GM12878 (cell line): ENCODE measurements around the gene SLC37A1. TPM values are rescaled to one million over a fixed set of nuclear protein-coding genes. Genes with fewer than 3 reads are reported as not detected.

Experiments used
- ATAC-seq: fragments of 200-7000 bp; cut with Tn5 transposase; 3 replicates; pipeline ENCODE4 v1.9.1; 2020; ENCODE audit warnings: mild to moderate bottlenecking, moderate library complexity
- BruUV-seq: library from RNA; stranded (reverse); fragments of 400-500 nt; replicated peaks from 2 replicates; lab custom pipeline; 2021; lab: Mats Ljungman, UMichigan
- CTCF ChIA-PET: fragments of 300-600 bp; sonication (Branson Sonifier 250); formaldehyde crosslinking; extraction: SDS; loops from one replicate; lab custom pipeline; 2021; ENCODE audit warnings: inconsistent platforms; lab: Yijun Ruan, JAX
- POLR2A ChIA-PET: fragments of 350-600 bp; formaldehyde crosslinking; extraction: SDS; loops from one replicate; lab custom pipeline; 2021; ENCODE audit warnings: inconsistent platforms; lab: Charles Lee
- RAD21 ChIA-PET: fragments of 300-600 bp; sonication (Branson Sonifier 250); formaldehyde crosslinking; loops from one replicate; lab custom pipeline; 2023; ENCODE audit warnings: antibody characterized with exemption; ENCODE audit not compliant: unreplicated experiment; lab: Charles Lee
- SMC1A ChIA-PET: fragments of 300-600 bp; sonication (Branson Sonifier 250); formaldehyde crosslinking; loops from one replicate; lab custom pipeline; 2023; ENCODE audit not compliant: unreplicated experiment, uncharacterized antibody; lab: Charles Lee
- DNase-seq: peaks from one replicate; pipeline ENCODE4 v3.0.0-alpha.2; 2011; ENCODE audit warnings: low read depth, low spot score
- FAIRE-seq: peaks from 3 replicates; lab custom pipeline; 2011; peaks lifted over from hg19 to GRCh38; lab: Jason Lieb, UNC
- H2AFZ ChIP-seq: 2 replicates; pipeline ENCODE4 v1.6.0; 2011; ENCODE audit warnings: low read depth, low read length, control low read depth; ENCODE audit not compliant: control insufficient read depth
- H3K27ac ChIP-seq: 2 replicates; pipeline ENCODE4 v1.5.1; 2011; ENCODE audit warnings: control low read depth; ENCODE audit not compliant: control insufficient read depth, insufficient read depth
- H3K27me3 ChIP-seq, 2 experiments: replicated peaks in 1 of 2; 2 replicates each; pipeline versions ENCODE4 v1.6.0 to v1.6.1; 2011; ENCODE audit warnings: low read length in 1 of 2; ENCODE audit not compliant: control insufficient read depth in 2 of 2, insufficient read depth in 2 of 2
- H3K36me3 ChIP-seq, 2 experiments: 2 replicates each; pipeline ENCODE4 v1.5.1; 2011; ENCODE audit warnings: low read length in 1 of 2; ENCODE audit not compliant: control insufficient read depth in 2 of 2, insufficient read depth in 2 of 2
- H3K4me1 ChIP-seq: 2 replicates; pipeline ENCODE4 v1.6.1; 2011; ENCODE audit warnings: mild to moderate bottlenecking, low read length, moderate library complexity, mixed read lengths; ENCODE audit not compliant: control insufficient read depth, insufficient read depth
- H3K4me2 ChIP-seq: 2 replicates; pipeline ENCODE4 v1.6.0; 2011; ENCODE audit warnings: control low read depth; ENCODE audit not compliant: control insufficient read depth, insufficient read depth
- H3K4me3 ChIP-seq: fragments of 200-600 bp; sonication (generic); 2 replicates; pipeline ENCODE4 v1.5.1; 2016
- H3K79me2 ChIP-seq: 2 replicates; pipeline ENCODE4 v1.6.0; 2011; ENCODE audit warnings: low read length; ENCODE audit not compliant: control insufficient read depth, insufficient read depth
- H3K9ac ChIP-seq: 2 replicates; pipeline ENCODE4 v1.8.0; 2011; ENCODE audit warnings: low read length, control low read depth, mixed read lengths; ENCODE audit not compliant: control insufficient read depth, insufficient read depth
- H3K9me3 ChIP-seq: replicated peaks from 3 replicates; pipeline ENCODE4 v1.5.1; 2011; ENCODE audit warnings: mild to moderate bottlenecking, low read length; ENCODE audit not compliant: control insufficient read depth, insufficient read depth
- H4K20me1 ChIP-seq: 2 replicates; pipeline ENCODE4 v1.6.0; 2011; ENCODE audit not compliant: control insufficient read depth, insufficient read depth
- CREB1 ChIP-seq: IDR thresholded peaks from 2 replicates; pipeline ENCODE4 v1.6.1; 2012; ENCODE audit warnings: low read depth, mild to moderate bottlenecking, inconsistent platforms
- EZH2 ChIP-seq: IDR thresholded peaks from 2 replicates; pipeline ENCODE4 v1.6.1; 2012; ENCODE audit warnings: low read depth, mild to moderate bottlenecking, control low read depth, inconsistent platforms, low read length, borderline replicate concordance; ENCODE audit not compliant: control insufficient read depth
- JUNB ChIP-seq: IDR thresholded peaks from 2 replicates; pipeline ENCODE4 v1.6.1; 2016; ENCODE audit warnings: antibody characterized with exemption, mild to moderate bottlenecking
- NBN ChIP-seq: fragments of 450-650 bp; IDR thresholded peaks from 2 replicates; pipeline ENCODE4 v1.6.1; 2016
- PML ChIP-seq: IDR thresholded peaks from 2 replicates; pipeline ENCODE4 v1.6.1; 2012; ENCODE audit warnings: low read length, inconsistent platforms
- POU2F2 ChIP-seq: IDR thresholded peaks from 3 replicates; pipeline ENCODE4 v1.6.1; 2011; ENCODE audit warnings: low read depth, mild to moderate bottlenecking, low read length, borderline replicate concordance
- STAT1 ChIP-seq: fragments of 450-650 bp; conservative IDR thresholded peaks from 2 replicates; pipeline ENCODE4 v1.6.1; 2014; ENCODE audit warnings: antibody characterized with exemption, mild to moderate bottlenecking
- TCF3 ChIP-seq: IDR thresholded peaks from 2 replicates; pipeline ENCODE4 v1.6.1; 2012; ENCODE audit warnings: low read depth, mild to moderate bottlenecking, low read length, borderline replicate concordance; ENCODE audit not compliant: insufficient read depth
- ZZZ3 ChIP-seq: IDR thresholded peaks from 2 replicates; pipeline ENCODE4 v1.6.1; 2011; ENCODE audit warnings: low read depth; ENCODE audit not compliant: control insufficient read depth, insufficient read length
- WGBS: methylation state at CpG from one replicate; pipeline ENCODE4 v1.1.6; 2016; ENCODE audit warnings: low lambda C conversion rate; ENCODE audit not compliant: insufficient replicate concordance, insufficient coverage; ENCODE audit errors: missing lambda C conversion rate; 5-methylcytosine and 5-hydroxymethylcytosine counted together
- in situ Hi-C: fragments of 300-500 bp; cut with MboI; formaldehyde crosslinking; loops from 9 replicates; pipeline ENCODE4 v1.14.3; 2018; ENCODE audit warnings: mixed read lengths
- intact Hi-C: fragments of 100-400 bp; cut with micrococcal nuclease; formaldehyde crosslinking; loops from one replicate; pipeline ENCODE4 v1.14.2; 2022; ENCODE audit not compliant: unreplicated experiment
- polyA plus RNA-seq, 11 experiments: library from polyadenylated mRNA; depleted of rRNA in 4 of 11; unstranded in 6 of 11; stranded (reverse) in 5 of 11; fragments of >200 nt; fragmentation: Nextera tagmentation in 4 of 11; fragmentation: Illumina TruSeq in 1 of 11; extraction: Ambion mirVana in 4 of 11; extraction: Trizol in 1 of 11; gene quantifications; 1 replicate in 1 of 11; 2 replicates in 10 of 11; pipeline versions ENCODE4 v1.2.1 to v1.2.3, GENCODE V29; 2011 to 2016; ENCODE audit warnings: inconsistent platforms in 2 of 11, missing spikeins in 2 of 11, low read depth in 1 of 11
- total RNA-seq, 4 experiments: library from RNA; depleted of rRNA in 3 of 4; stranded (reverse); fragments of >200 nt in 3 of 4; fragmentation: Illumina TruSeq in 1 of 4; extraction: Trizol in 1 of 4; gene quantifications; 2 replicates each; pipeline versions ENCODE4 v1.2.1 to v1.2.3, GENCODE V29; 2013 to 2021
- TF ChIP-seq, protein P1 (sequence below): fragments of 450-650 bp; IDR thresholded peaks from 2 replicates; pipeline ENCODE4 v1.6.1; 2017; ENCODE audit warnings: mild to moderate bottlenecking, moderate library complexity

The SLC37A1 gene
- total and polyA plus RNA-seq, 10 of the 15 experiments (the other 5 are each of a cell fraction or from before 2014, with no cell fraction given) = 1.1 to 35.5 (median 24.4) TPM

DNA sequence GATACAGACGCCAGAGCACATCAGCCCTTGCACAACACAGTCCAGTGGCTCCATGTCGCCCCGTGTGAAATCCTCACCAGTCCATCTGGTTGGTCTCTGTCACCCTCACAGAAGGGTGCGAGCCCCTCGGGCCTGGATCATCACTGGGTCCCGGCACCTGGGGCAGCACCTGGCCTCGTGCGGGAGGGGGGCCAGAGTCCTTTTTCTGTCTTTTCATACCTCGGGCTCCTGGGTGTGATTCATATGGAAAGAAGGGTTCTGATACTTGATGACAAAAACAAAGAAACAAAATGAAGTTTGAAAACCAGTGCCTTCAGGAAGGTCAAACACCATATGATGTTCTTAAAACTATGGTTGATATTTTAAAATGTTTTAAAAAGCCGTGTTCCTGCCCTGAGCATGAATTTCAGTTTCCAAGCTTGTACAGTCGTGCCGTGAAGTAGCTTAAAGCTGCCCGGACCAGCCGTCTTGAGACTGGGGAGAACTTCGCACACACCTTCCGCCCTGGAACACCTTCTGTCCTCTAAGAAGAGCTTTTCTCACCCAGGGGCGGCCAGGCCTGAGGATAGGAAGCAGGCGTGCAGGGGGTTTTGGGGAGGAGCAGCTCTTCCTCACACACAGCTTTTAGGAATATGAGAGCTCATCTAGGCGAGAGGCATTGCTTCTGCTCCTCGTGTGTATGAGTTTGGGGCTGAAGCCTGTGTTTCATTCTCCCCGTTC is 35.2 kb downstream of the SLC37A1 start:
- Histone ChIP-seq H3K9ac (no peak overlapping the region), H3K4me1 (peaks cover 8% of the 10 kb centered on the region), H4K20me1 (no peaks in the 10 kb centered on the region), H3K36me3 (peaks cover 11 to 19% of the 10 kb centered on the region in 2 experiments), H3K27me3 (no peaks in the 10 kb centered on the region), H3K9me3 (no peaks in the 10 kb centered on the region), H2AFZ (no peak overlapping the region), H3K79me2 (no peaks in the 10 kb centered on the region), H3K4me2 (no peak overlapping the region), H3K27ac (no peak overlapping the region), H3K4me3 (no peak overlapping the region)
- no peak for DNase-seq
- ChIA-PET CTCF (interaction anchor here (1.2 kb wide), 2 partner anchors 10 kb away, joined by 3 to 4 read pairs; no protein-coding TSS in a partner anchor), RAD21 (interaction anchor here (1.2 kb wide), 1 partner anchor 12 kb away, joined by 3 read pairs; no protein-coding TSS in a partner anchor), POLR2A (interaction anchor here (0.5 to 1.6 kb wide), 2 partner anchors 10 to 305 kb away, joined by 3 to 5 read pairs; no protein-coding TSS in a partner anchor), SMC1A (interaction anchor here (1.0 to 2.0 kb wide), 2 partner anchors 12 to 13 kb away, joined by 3 to 7 read pairs; no protein-coding TSS in a partner anchor)
- peak; percentile 75 for TF ChIP-seq JUNB
- no peak for TF ChIP-seq NBN
- 0 out of 2 replicates have a peak, but pooled peaks have one; percentile 16 for TF ChIP-seq TCF3
- TF ChIP-seq STAT1 = no peak
- no peak for TF ChIP-seq CREB1
- no peak for TF ChIP-seq EZH2
- TF ChIP-seq POU2F2 = no peak
- no peak for TF ChIP-seq PML
- TF ChIP-seq, protein P1, sequence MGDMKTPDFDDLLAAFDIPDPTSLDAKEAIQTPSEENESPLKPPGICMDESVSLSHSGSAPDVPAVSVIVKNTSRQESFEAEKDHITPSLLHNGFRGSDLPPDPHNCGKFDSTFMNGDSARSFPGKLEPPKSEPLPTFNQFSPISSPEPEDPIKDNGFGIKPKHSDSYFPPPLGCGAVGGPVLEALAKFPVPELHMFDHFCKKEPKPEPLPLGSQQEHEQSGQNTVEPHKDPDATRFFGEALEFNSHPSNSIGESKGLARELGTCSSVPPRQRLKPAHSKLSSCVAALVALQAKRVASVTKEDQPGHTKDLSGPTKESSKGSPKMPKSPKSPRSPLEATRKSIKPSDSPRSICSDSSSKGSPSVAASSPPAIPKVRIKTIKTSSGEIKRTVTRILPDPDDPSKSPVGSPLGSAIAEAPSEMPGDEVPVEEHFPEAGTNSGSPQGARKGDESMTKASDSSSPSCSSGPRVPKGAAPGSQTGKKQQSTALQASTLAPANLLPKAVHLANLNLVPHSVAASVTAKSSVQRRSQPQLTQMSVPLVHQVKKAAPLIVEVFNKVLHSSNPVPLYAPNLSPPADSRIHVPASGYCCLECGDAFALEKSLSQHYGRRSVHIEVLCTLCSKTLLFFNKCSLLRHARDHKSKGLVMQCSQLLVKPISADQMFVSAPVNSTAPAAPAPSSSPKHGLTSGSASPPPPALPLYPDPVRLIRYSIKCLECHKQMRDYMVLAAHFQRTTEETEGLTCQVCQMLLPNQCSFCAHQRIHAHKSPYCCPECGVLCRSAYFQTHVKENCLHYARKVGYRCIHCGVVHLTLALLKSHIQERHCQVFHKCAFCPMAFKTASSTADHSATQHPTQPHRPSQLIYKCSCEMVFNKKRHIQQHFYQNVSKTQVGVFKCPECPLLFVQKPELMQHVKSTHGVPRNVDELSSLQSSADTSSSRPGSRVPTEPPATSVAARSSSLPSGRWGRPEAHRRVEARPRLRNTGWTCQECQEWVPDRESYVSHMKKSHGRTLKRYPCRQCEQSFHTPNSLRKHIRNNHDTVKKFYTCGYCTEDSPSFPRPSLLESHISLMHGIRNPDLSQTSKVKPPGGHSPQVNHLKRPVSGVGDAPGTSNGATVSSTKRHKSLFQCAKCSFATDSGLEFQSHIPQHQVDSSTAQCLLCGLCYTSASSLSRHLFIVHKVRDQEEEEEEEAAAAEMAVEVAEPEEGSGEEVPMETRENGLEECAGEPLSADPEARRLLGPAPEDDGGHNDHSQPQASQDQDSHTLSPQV = no peak
- no peak for TF ChIP-seq ZZZ3
- intact Hi-C loops = no loop called here
- no peak for FAIRE-seq
- no TSS peak for BruUV-seq
- no peak for ATAC-seq
- 36% methylated on average over 20 of the region's 21 CpGs for WGBS
- in situ Hi-C loops = no loop called here
